ENCODE data around the gene URB1. TPM values are rescaled to one million over a fixed set of nuclear protein-coding genes. Genes with fewer than 3 reads are reported as not detected.

The URB1 gene
- total RNA-seq, 1 donor from 2014 or later: 15.5 TPM

DNA sequence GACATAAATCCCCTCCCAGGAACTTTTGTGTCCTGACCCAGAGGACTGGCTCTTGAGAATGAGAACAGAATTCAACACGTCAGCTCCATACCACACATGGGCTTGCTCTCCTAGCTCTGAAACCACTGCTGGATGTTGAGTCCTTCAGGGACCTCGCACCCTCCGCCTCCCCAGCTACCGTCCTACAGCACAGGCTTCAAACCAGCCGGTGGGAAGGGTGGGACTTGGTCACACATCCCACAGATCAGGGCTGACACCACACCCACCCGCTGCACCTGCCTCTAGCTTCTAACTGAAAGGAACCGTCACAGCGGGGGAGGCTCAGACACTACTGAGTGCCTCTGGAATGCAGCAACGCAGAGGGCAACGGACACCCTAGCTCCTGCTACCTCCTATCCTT, 70.1 kb downstream of the URB1 start:
- H3K9me3 Mint-ChIP-seq (ENCODE audit: unreplicated experiment): peaks cover 7% of the 10 kb centered on the region
- H3K27ac Mint-ChIP-seq (ENCODE audit: unreplicated experiment): no peak overlapping the region
- no peak for DNase-seq
- peaks cover 3% of the 10 kb centered on the region for H3K27me3 Mint-ChIP-seq (ENCODE audit: unreplicated experiment)
- H3K4me1 Mint-ChIP-seq (ENCODE audit: low read depth, unreplicated experiment): peaks cover 11% of the 10 kb centered on the region
- H3K4me3 Mint-ChIP-seq (ENCODE audit: unreplicated experiment): no peak overlapping the region
- peaks cover 26% of the 10 kb centered on the region for H3K36me3 Mint-ChIP-seq (ENCODE audit: unreplicated experiment)
- no peak for TF ChIP-seq CTCF (IDR thresholded peaks at IDR 0.05; ENCODE audit: partially characterized antibody, unreplicated experiment)

DNA sequence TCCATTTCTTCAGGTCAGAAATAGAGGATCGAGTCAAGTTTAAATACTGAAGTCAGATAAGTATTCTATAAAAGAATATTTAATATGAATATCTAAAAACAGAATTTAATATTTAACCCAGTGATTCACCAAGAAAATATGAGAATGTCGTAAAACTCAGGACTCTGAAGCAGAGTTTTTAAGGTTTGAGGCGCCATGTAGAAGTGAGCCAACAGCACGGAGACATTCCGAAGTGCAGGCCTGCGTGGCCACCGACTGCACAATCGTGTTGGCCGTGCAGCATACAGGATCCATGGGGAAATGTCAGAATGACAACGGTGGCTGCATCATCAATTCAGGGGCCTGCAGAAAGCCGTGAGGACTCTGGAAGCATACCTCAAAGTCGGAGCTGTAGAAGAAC, 70.7 kb downstream of the URB1 start:
- Mint-ChIP-seq H3K27ac (ENCODE audit: unreplicated experiment) (no peak overlapping the region), H3K27me3 (ENCODE audit: unreplicated experiment) (peaks cover 3% of the 10 kb centered on the region), H3K36me3 (ENCODE audit: unreplicated experiment) (peaks cover 21% of the 10 kb centered on the region), H3K4me1 (ENCODE audit: low read depth, unreplicated experiment) (peaks cover 11% of the 10 kb centered on the region), H3K4me3 (ENCODE audit: unreplicated experiment) (no peak overlapping the region), H3K9me3 (ENCODE audit: unreplicated experiment) (peaks cover 7% of the 10 kb centered on the region)
- TF ChIP-seq CTCF (IDR thresholded peaks at IDR 0.05; ENCODE audit: partially characterized antibody, unreplicated experiment): no peak
- no peak for DNase-seq

DNA sequence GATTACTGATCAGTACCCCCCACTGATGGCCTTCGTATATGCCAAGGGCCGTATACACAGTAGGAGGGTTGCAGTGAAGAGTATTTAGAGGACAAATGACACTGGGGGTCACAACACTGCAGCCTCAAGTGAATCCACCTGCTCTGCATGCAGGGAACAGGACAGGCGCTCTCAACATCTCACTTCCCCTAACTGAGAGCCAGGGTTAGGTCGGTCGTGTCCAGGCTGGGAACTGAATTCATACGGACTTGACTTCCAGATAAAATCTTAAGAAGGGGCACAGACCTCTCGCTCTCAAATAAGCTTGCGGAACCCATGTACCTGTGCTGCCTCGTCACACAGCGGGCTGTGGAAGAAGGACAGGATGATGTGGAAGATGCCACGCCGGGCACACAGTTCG, 71.3 kb downstream of the URB1 start:
- no peak for TF ChIP-seq CTCF (IDR thresholded peaks at IDR 0.05; ENCODE audit: partially characterized antibody, unreplicated experiment)
- Mint-ChIP-seq H3K9me3 (ENCODE audit: unreplicated experiment) (peaks cover 5% of the 10 kb centered on the region), H3K27me3 (ENCODE audit: unreplicated experiment) (peaks cover 3% of the 10 kb centered on the region), H3K36me3 (ENCODE audit: unreplicated experiment) (peaks cover 17% of the 10 kb centered on the region), H3K4me1 (ENCODE audit: low read depth, unreplicated experiment) (peaks cover 11% of the 10 kb centered on the region), H3K27ac (ENCODE audit: unreplicated experiment) (no peak overlapping the region), H3K4me3 (ENCODE audit: unreplicated experiment) (no peak overlapping the region)
- DNase-seq: no peak

GRCh38 chr21:32320726-32321125, 72.1 kb downstream of the URB1 start:
- no peak for DNase-seq
- Mint-ChIP-seq H3K27ac (ENCODE audit: unreplicated experiment) (no peak overlapping the region), H3K4me1 (ENCODE audit: low read depth, unreplicated experiment) (peaks cover 11% of the 10 kb centered on the region), H3K4me3 (ENCODE audit: unreplicated experiment) (no peak overlapping the region), H3K27me3 (ENCODE audit: unreplicated experiment) (peaks cover 3% of the 10 kb centered on the region), H3K36me3 (ENCODE audit: unreplicated experiment) (peaks cover 11% of the 10 kb centered on the region), H3K9me3 (ENCODE audit: unreplicated experiment) (peaks cover 5% of the 10 kb centered on the region)
- no peak for TF ChIP-seq CTCF (IDR thresholded peaks at IDR 0.05; ENCODE audit: partially characterized antibody, unreplicated experiment)

DNA sequence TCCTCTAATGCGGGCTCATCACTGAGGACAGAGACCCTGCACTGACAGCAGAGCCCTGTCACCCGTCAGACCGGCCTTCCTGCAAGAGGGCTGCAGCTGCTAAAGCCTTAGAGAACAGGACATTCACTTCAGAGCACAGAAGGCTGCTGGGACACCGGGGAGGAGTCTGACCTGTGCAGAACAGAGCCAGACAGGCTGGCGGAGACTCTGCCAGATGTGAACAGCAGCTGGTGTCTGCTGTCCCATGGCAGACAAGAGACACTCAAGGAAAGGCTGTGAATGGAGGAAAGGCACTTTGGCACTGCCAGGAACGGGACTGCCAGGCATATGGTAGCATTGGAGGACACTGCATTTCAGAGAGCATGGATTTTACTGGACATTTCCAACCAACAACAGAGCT, 72.8 kb downstream of the URB1 start:
- no peak for TF ChIP-seq CTCF (IDR thresholded peaks at IDR 0.05; ENCODE audit: partially characterized antibody, unreplicated experiment)
- Mint-ChIP-seq H3K9me3 (ENCODE audit: unreplicated experiment) (peaks cover 5% of the 10 kb centered on the region), H3K36me3 (ENCODE audit: unreplicated experiment) (peaks cover 8% of the 10 kb centered on the region), H3K4me3 (ENCODE audit: unreplicated experiment) (peak overlapping the region; percentile 20), H3K27ac (ENCODE audit: unreplicated experiment) (peak overlapping the region; percentile 83), H3K27me3 (ENCODE audit: unreplicated experiment) (peaks cover 3% of the 10 kb centered on the region), H3K4me1 (ENCODE audit: low read depth, unreplicated experiment) (peaks cover 11% of the 10 kb centered on the region)
- peak; percentile 67 for DNase-seq

Measured in glutamatergic neuron (in vitro differentiated cells).